ENCODE data around the gene C19orf12.

Gene C19orf12

DNA sequence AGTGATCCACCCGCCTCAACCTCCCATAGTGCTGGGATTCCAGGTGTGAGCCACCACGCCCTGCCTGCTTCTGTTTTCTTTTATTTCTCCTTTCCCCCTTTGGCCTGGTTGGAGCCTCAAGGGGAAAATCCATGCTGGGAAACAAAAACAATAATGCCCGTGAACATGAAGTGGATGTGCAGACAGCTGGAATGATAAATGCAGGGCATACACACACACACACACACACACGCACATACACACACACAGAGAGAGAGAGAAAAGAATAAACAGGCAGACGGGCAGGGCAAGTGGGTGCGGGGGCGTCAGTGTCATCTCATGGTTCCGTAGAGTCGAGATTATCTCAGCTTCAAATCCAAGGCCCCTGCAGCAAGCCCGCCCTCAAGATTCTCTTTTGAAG, 54.2 kb downstream of the C19orf12 start:
- DNase-seq (ENCODE audit: low read depth), result no peak
- no peak overlapping the region for H3K4me3 ChIP-seq (ENCODE audit: low read depth, low read length)
- no peak for TF ChIP-seq CTCF (conservative IDR thresholded peaks at IDR 0.05; ENCODE audit: low read depth, low read length)

GRCh38 chr19:29658221-29658991, 56.7 kb downstream of the C19orf12 start:
- no peak overlapping the region for H3K4me3 ChIP-seq (ENCODE audit: low read depth, low read length)
- TF ChIP-seq CTCF (conservative IDR thresholded peaks at IDR 0.05; ENCODE audit: low read depth, low read length), result no peak
- no peak for DNase-seq (ENCODE audit: low read depth)

DNA sequence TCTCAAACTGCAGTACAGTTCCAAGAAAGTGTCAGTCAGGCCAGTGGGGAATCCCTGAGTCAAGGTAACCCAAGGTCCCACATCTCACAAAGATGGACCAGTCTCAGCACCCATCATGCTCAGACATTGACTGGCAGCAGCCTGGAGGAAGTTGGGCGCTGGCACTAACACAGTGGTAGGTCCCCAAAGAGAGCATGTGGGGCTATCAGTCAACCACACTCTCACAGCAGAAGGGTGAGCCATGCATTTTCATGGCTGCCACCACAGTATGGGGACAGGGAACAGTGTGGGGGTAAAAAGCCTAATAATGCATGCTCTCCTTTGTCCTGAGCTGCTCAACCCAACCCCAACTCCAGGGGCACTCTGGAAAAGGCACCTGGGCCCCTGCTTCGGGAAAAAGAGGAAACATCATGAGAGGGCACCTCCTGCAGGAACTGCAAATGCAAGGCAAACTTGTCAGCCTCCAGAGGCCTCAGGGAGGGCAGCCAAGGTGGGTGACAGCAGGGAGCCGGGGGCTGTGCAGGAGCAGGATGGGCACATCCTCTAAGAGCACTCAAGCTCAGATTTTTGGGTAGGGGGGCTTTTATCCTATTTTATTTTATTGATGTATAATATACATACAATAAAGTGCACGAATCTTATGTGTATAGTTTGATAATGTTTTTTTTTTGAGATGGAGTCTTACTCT, 59.3 kb downstream of the C19orf12 start:
- TF ChIP-seq CTCF (conservative IDR thresholded peaks at IDR 0.05; ENCODE audit: low read depth, low read length), result no peak
- no peak for DNase-seq (ENCODE audit: low read depth)
- no peak overlapping the region for H3K4me3 ChIP-seq (ENCODE audit: low read depth, low read length)

- no peak for DNase-seq (ENCODE audit: low read depth)
- TF ChIP-seq CTCF (conservative IDR thresholded peaks at IDR 0.05; ENCODE audit: low read depth, low read length), result no peak
- no peak overlapping the region for H3K4me3 ChIP-seq (ENCODE audit: low read depth, low read length)
These were observed 61.7 kb downstream of the C19orf12 start for GRCh38 chr19:29653398-29653797.

GRCh38 chr19:29651622-29652394, 63.3 kb downstream of the C19orf12 start:
- no peak for DNase-seq (ENCODE audit: low read depth)
- TF ChIP-seq CTCF (conservative IDR thresholded peaks at IDR 0.05; ENCODE audit: low read depth, low read length), result no peak
- H3K4me3 ChIP-seq (ENCODE audit: low read depth, low read length), result no peak overlapping the region

DNA sequence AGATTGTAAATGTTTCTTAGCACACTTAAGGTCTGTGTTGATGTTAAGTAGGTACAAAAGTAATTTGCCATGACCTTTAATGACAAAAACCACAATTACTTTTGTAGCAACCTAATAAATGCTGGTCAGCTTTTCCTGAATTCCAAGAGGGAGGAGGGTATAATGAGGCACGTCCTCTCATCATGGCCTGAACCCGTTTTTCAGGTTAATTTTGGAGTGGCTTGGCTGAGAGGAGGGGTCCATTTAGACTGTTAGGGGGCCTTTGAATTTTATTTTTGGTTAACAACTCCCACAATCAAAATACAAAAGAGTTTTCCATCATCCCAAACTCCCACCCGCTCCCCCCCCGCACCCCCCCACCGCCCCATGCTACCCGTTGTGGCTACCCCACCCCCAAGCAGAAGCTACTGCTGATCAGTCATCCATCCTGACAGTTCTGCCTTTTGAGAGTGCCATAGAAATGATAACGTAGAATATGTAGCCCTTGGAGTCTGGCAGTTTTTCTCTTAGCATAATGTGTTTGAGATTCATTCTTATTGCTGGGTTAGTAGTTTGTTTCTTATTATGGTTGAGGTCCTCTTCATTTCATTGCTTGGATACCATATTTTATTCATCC, 64.2 kb downstream of the C19orf12 start:
- no peak for TF ChIP-seq CTCF (conservative IDR thresholded peaks at IDR 0.05; ENCODE audit: low read depth, low read length)
- no peak for DNase-seq (ENCODE audit: low read depth)

More for the DNA sequence above, 64.2 kb downstream of the C19orf12 start:
- H3K4me3 ChIP-seq (ENCODE audit: low read depth, low read length), result no peak overlapping the region

Measured in choroid plexus epithelial cell (primary cell).